GM18511 (cell line): ENCODE measurements around the gene TRNAU1AP.
"Not testable (repeated sequence)": the region's sequence is repeated elsewhere in the genome, so short reads cannot be mapped to it uniquely, and the experiment has no call there.

Source experiments
- ATAC-seq: cut with Tn5 transposase; IDR thresholded peaks from one replicate; pipeline ENCODE4 v1.9.1; 2021; ENCODE audit warnings: mild to moderate bottlenecking, moderate library complexity; ENCODE audit not compliant: unreplicated experiment

The TRNAU1AP gene

GRCh38 chr1:28577052-28577678 lies 24.3 kb downstream of the TRNAU1AP start:
- ATAC-seq = no peak

- no peak for ATAC-seq
These were observed 25.1 kb downstream of the TRNAU1AP start for GRCh38 chr1:28577738-28578536.

GRCh38 chr1:28578696-28579218 lies 25.9 kb downstream of the TRNAU1AP start:
- no peak for ATAC-seq

GRCh38 chr1:28579401-28579800 lies 26.5 kb downstream of the TRNAU1AP start:
- no peak for ATAC-seq

GRCh38 chr1:28580722-28581530 lies 28.0 kb downstream of the TRNAU1AP start:
- ATAC-seq = peak; percentile 6

- peak; percentile 85 for ATAC-seq
These were observed 28.8 kb downstream of the TRNAU1AP start for GRCh38 chr1:28581531-28582247.

- ATAC-seq = no peak
These were observed 29.3 kb downstream of the TRNAU1AP start for GRCh38 chr1:28582248-28582615.

GRCh38 chr1:28586585-28587391 lies 33.9 kb downstream of the TRNAU1AP start:
- not testable (repeated sequence) for ATAC-seq

- ATAC-seq = peak; percentile 60
These were observed 38.9 kb downstream of the TRNAU1AP start, which contains the start of gene RAB42 for GRCh38 chr1:28591708-28592320. TSS of gene RAB42 (plus strand) at chr1:28592265. CDS start at chr1:28592512, 247 bp downstream.

- peak; percentile 68 for ATAC-seq
These were observed 39.6 kb downstream of the TRNAU1AP start for GRCh38 chr1:28592321-28593071.

- not testable (repeated sequence) for ATAC-seq
These were observed 41.1 kb downstream of the TRNAU1AP start for GRCh38 chr1:28593988-28594356.

GRCh38 chr1:28594686-28595411 lies 42.0 kb downstream of the TRNAU1AP start:
- ATAC-seq = not testable (repeated sequence)

GRCh38 chr1:28595412-28596191 lies 42.7 kb downstream of the TRNAU1AP start:
- ATAC-seq = no peak

- ATAC-seq = not testable (repeated sequence)
These were observed 43.4 kb downstream of the TRNAU1AP start for GRCh38 chr1:28596276-28596675.

- no peak for ATAC-seq
These were observed 48.8 kb downstream of the TRNAU1AP start for GRCh38 chr1:28601696-28602095.

- no peak for ATAC-seq
These were observed 49.9 kb downstream of the TRNAU1AP start for GRCh38 chr1:28602536-28603439.
